WERI-Rb-1 (cell line): Measurements from ENCODE around the gene PROP1.
"Not testable (repeated sequence)": the region's sequence is repeated elsewhere in the genome, so short reads cannot be mapped to it uniquely, and the experiment has no call there.

ENCODE experiments used
- DNase-seq: peaks from one replicate; pipeline ENCODE4 v3.0.0-alpha.2; 2020
- H3K27ac ChIP-seq: fragments of 250-450 bp; sonication (Bioruptor Pico); 2 replicates; pipeline ENCODE4 v1.5.1; 2020; ENCODE audit warnings: mild to moderate bottlenecking, moderate library complexity
- H3K27me3 ChIP-seq: fragments of 250-450 bp; sonication (Bioruptor Pico); 2 replicates; pipeline ENCODE4 v1.5.1; 2021; ENCODE audit warnings: mild to moderate bottlenecking, low read depth, moderate library complexity; ENCODE audit not compliant: insufficient read depth, severe bottlenecking
- H3K36me3 ChIP-seq: fragments of 250-450 bp; sonication (Bioruptor Pico); 2 replicates; pipeline ENCODE4 v1.5.1; 2020; ENCODE audit warnings: mild to moderate bottlenecking, moderate library complexity
- H3K4me3 ChIP-seq: 2 replicates; pipeline ENCODE4 v1.5.1; 2011; ENCODE audit warnings: low read depth, mild to moderate bottlenecking, control low read depth, low read length
- H3K9me3 ChIP-seq: fragments of 250-450 bp; sonication (Bioruptor Pico); 2 replicates; pipeline ENCODE4 v1.5.1; 2021; ENCODE audit warnings: mild to moderate bottlenecking, moderate library complexity; ENCODE audit not compliant: severe bottlenecking
- TF ChIP-seq, protein P1 (sequence below): IDR thresholded peaks from 2 replicates; pipeline ENCODE4 v1.5.1; 2011; ENCODE audit warnings: low read depth, mild to moderate bottlenecking, control low read depth, inconsistent platforms, low read length

The PROP1 gene

DNA sequence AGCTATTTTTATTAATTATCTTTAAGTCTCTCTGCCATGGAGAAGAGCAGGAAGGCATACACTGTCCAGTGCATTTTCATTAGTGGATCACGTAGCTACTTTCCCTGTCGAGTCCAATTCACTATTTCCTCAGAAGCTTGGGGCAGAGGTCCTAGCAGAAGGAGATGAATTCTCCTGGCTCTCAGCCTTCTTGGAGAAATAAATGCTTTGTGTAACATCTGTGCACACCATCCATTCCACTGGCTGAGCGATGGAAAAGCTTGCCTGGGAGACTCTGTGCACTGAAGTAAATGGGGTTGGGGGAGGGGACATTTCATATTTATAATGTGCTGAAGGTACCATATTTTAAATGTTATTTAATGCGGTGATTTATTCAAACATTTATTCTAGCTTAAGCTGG, 23.4 kb downstream of the PROP1 start:
- Histone ChIP-seq H3K4me3 (no peak overlapping the region), H3K27ac (no peak overlapping the region), H3K27me3 (no peaks in the 10 kb centered on the region), H3K36me3 (no peaks in the 10 kb centered on the region), H3K9me3 (no peaks in the 10 kb centered on the region)
- no peak for DNase-seq
- TF ChIP-seq, protein P1, sequence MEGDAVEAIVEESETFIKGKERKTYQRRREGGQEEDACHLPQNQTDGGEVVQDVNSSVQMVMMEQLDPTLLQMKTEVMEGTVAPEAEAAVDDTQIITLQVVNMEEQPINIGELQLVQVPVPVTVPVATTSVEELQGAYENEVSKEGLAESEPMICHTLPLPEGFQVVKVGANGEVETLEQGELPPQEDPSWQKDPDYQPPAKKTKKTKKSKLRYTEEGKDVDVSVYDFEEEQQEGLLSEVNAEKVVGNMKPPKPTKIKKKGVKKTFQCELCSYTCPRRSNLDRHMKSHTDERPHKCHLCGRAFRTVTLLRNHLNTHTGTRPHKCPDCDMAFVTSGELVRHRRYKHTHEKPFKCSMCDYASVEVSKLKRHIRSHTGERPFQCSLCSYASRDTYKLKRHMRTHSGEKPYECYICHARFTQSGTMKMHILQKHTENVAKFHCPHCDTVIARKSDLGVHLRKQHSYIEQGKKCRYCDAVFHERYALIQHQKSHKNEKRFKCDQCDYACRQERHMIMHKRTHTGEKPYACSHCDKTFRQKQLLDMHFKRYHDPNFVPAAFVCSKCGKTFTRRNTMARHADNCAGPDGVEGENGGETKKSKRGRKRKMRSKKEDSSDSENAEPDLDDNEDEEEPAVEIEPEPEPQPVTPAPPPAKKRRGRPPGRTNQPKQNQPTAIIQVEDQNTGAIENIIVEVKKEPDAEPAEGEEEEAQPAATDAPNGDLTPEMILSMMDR, result no peak

DNA sequence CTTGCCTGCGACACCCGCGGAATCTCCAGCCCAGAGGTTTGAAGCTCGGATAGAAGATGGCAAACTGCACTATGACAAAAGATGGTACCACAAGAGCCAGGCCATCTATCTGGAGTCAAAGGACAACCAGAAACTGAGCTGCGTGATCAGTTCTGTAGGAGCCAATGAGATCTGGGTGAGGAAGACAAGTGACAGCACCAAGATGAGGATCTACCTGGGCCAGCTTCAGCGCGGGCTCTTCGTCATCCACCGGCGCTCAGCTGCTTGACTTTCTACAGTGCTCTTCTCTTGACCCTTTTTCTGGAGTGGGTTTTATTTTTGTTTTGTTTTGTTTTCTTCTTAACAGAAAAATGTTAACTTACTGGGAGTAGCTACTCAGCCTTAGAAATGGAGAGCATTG, 24.0 kb downstream of the PROP1 start:
- not testable (repeated sequence) for H3K27me3 ChIP-seq, H3K36me3 ChIP-seq, DNase-seq, H3K4me3 ChIP-seq, H3K9me3 ChIP-seq, H3K27ac ChIP-seq

DNA sequence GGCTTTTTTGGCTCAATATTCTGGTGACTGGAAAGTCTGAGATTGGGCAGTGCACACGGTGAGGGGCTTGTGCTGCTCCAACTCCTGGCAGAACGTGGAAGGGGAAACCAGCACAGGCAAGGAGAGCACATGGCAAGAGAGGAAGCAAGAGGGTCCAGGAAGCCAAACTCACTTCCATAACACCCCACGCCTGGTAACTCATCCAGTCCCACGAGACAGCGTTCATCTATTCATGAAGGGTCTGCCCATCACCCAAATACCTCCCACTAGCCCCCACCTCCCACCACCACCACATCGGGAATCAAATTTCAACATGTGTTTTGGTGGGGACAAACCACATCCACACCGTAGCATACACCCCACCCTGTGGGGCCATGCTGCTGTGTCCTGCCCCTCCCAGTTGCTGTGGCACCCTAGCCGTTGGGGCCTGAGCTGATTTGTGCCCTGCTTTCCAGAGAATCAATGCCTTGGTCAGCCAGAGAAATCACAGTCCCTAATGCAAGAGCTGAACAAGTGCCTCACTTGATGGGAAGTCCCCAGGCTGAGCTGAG, 27.3 kb downstream of the PROP1 start:
- TF ChIP-seq, protein P1, result no peak
- no peak overlapping the region for H3K27ac ChIP-seq

DNA sequence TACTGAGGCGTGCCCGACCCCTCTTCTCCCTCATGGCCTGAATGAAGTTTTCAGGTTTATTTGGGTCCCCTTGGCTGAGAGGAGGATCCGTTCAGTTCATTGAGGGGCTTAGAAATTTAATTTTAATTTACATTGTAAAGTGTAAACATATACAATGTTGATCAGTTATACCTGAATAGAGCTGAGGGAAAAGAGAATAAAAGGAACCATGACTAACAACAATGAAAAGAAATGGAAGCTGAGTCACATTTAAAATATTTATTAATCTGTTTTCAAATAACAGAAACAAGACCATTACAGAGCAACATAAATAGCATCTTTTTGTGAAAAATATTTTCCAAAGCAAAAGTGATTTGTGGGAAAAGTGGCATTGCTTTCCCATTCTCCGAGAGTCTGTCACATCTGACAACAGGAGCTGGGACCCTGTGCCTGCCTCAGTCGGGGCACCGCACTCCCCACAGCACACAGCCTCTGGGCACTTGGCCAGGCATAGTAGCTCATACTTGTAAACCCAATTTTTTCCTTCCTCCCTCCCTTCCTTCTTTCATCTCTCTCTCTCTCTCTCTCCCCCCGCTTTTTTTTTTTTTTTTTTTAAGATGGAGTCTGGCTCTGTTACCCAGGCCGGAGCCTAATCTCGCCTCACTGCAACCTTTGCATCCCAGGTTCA, 28.7 kb downstream of the PROP1 start:
- no peaks in the 10 kb centered on the region for H3K36me3 ChIP-seq
- H3K9me3 ChIP-seq, result no peaks in the 10 kb centered on the region
- no peak overlapping the region for H3K4me3 ChIP-seq
- no peak for DNase-seq
- H3K27me3 ChIP-seq, result no peaks in the 10 kb centered on the region
- TF ChIP-seq, protein P1, result no peak
- no peak overlapping the region for H3K27ac ChIP-seq

More for the DNA sequence above, 27.3 kb downstream of the PROP1 start:
- H3K9me3 ChIP-seq, result no peaks in the 10 kb centered on the region
- H3K4me3 ChIP-seq, result no peak overlapping the region
- DNase-seq, result no peak
- H3K27me3 ChIP-seq, result no peaks in the 10 kb centered on the region
- H3K36me3 ChIP-seq, result no peaks in the 10 kb centered on the region

DNA sequence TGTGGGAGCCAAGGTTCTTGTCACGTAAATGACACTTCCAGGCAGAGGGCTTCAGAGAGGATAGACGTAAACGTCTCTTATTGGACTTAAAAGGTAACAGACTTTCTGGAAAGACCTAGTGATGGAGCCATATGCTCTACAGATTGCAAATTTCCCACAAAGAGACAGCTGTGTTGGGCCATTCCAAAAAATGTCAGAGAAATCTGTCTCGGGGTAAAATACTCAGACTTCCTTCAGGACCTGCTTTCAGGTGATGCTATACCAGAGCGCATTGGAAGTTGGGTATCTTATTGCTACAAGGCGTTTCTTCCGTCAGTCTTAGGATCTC, 29.2 kb downstream of the PROP1 start:
- H3K27me3 ChIP-seq, result no peaks in the 10 kb centered on the region
- TF ChIP-seq, protein P1, result no peak
- H3K36me3 ChIP-seq, result no peaks in the 10 kb centered on the region

DNA sequence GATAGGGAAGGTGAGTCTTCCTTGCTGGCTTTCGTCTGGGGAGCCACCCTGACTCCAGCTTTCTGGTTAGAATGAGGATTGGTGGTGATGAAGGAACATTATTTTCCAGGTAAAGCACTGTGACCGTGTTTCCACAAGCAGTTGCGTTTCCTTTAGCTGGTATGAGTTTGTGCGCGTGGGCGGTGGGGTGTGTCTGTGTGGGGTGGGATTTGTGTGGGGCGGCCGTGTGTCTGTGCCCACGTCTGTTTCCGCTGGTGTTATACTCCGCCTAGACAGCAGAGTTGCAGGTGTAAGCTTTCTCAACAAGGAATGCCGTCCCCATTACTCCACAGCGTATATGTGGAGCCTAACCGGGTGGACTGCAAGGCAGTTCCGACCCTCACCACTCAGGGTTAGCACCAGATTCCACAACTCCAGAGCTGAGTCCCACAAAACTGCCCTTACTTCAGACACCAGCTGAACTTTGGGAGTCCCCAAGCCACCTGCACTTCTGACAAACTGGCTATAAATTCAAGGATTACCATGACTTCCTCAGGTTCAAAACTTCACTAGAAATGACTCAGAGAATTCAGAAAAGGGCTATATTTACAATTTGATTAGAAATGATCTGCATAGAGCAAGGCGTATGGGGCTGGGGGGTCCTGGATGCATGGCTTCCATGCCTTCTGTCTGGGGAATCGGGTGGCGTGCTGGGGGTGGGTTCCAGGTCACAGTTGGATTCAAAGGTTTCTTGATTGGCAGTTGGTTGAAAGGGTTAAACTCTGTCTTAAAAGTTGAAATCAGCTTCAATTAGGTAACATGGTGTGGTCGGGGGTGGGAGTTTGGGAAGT, 29.8 kb downstream of the PROP1 start:
- TF ChIP-seq, protein P1, result no peak
- H3K4me3 ChIP-seq, result no peak overlapping the region
- no peaks in the 10 kb centered on the region for H3K9me3 ChIP-seq
- H3K36me3 ChIP-seq, result no peaks in the 10 kb centered on the region
- DNase-seq, result no peak
- H3K27me3 ChIP-seq, result no peaks in the 10 kb centered on the region
- no peak overlapping the region for H3K27ac ChIP-seq

More for the DNA sequence above, 29.2 kb downstream of the PROP1 start:
- no peak for DNase-seq
- Histone ChIP-seq H3K9me3 (no peaks in the 10 kb centered on the region), H3K4me3 (no peak overlapping the region), H3K27ac (no peak overlapping the region)
